Neuronal stem cell (in vitro differentiated cells): ENCODE measurements around the gene AMY2B.
A peak's percentile ranks its signal among the peaks of the same experiment; 100 is the strongest.

Experiments
- DNase-seq: peaks from one replicate; pipeline ENCODE4 v3.0.0-alpha.2; 2013; ENCODE audit warnings: low spot score
- H2AFZ ChIP-seq: one replicate; pipeline ENCODE4 v1.6.1; 2013; ENCODE audit warnings: mild to moderate bottlenecking, low read length, inconsistent platforms
- H2AK5ac ChIP-seq: 2 replicates; pipeline ENCODE4 v1.6.1; 2013; ENCODE audit warnings: low read depth, mild to moderate bottlenecking, inconsistent platforms, low read length, moderate library complexity, mixed read lengths
- H2BK120ac ChIP-seq: 2 replicates; pipeline ENCODE4 v1.6.1; 2013; ENCODE audit warnings: low read depth, mild to moderate bottlenecking, inconsistent platforms, low read length, moderate library complexity, mixed read lengths
- H2BK12ac ChIP-seq: one replicate; pipeline ENCODE4 v1.6.1; 2013; ENCODE audit warnings: low read length, inconsistent platforms
- H2BK15ac ChIP-seq: 2 replicates; pipeline ENCODE4 v1.6.1; 2013; ENCODE audit warnings: mild to moderate bottlenecking, low read length, inconsistent platforms, mixed read lengths
- H2BK5ac ChIP-seq: one replicate; pipeline ENCODE4 v1.6.1; 2013; ENCODE audit warnings: inconsistent platforms, mild to moderate bottlenecking, low read length, moderate library complexity
- H3K14ac ChIP-seq: one replicate; pipeline ENCODE4 v1.6.1; 2013; ENCODE audit warnings: low read length, inconsistent platforms
- H3K18ac ChIP-seq: 2 replicates; pipeline ENCODE4 v1.6.1; 2013; ENCODE audit warnings: low read length, inconsistent platforms
- H3K23ac ChIP-seq: 2 replicates; pipeline ENCODE4 v1.6.1; 2013; ENCODE audit warnings: low read depth, mild to moderate bottlenecking, mixed read lengths, low read length, inconsistent platforms; ENCODE audit not compliant: poor library complexity
- H3K27ac ChIP-seq: replicated peaks from 3 replicates; pipeline ENCODE4 v1.5.1; 2013; ENCODE audit warnings: low read length, inconsistent platforms
- H3K27me3 ChIP-seq, 3 experiments: 2 replicates each; pipeline ENCODE4 v1.6.1; 2013; ENCODE audit warnings: low read length in 3 of 3, mild to moderate bottlenecking in 2 of 3, inconsistent platforms in 1 of 3, low read depth in 1 of 3, mixed read lengths in 1 of 3, moderate library complexity in 1 of 3; ENCODE audit not compliant: control insufficient read depth in 3 of 3, insufficient read depth in 3 of 3
- H3K36me3 ChIP-seq, 2 donors: replicated peaks in 1 of 2; 2 replicates each; pipeline ENCODE4 v1.6.1; 2013; ENCODE audit warnings: low read length in 2 of 2; ENCODE audit not compliant: control insufficient read depth in 2 of 2, insufficient read depth in 2 of 2
- H3K4ac ChIP-seq: 2 replicates; pipeline ENCODE4 v1.6.1; 2013; ENCODE audit warnings: inconsistent platforms, mild to moderate bottlenecking, low read length, moderate library complexity
- H3K4me1 ChIP-seq, 2 donors: 1 replicate in 1 of 2; 2 replicates in 1 of 2; pipeline ENCODE4 v1.6.1; 2013; ENCODE audit warnings: low read length in 2 of 2, low read depth in 1 of 2; ENCODE audit not compliant: control insufficient read depth in 2 of 2, insufficient read depth in 1 of 2
- H3K4me2 ChIP-seq: one replicate; pipeline ENCODE4 v1.6.1; 2013; ENCODE audit warnings: mild to moderate bottlenecking, low read length, inconsistent platforms; ENCODE audit not compliant: insufficient read depth, poor library complexity, severe bottlenecking
- H3K4me3 ChIP-seq, 2 donors: 2 replicates each; pipeline ENCODE4 v1.5.1; 2013; ENCODE audit warnings: low read length in 2 of 2, mild to moderate bottlenecking in 2 of 2, inconsistent platforms in 1 of 2, moderate library complexity in 1 of 2
- H3K79me1 ChIP-seq: one replicate; pipeline ENCODE4 v1.6.1; 2013; ENCODE audit warnings: low read depth, mild to moderate bottlenecking, inconsistent platforms, low read length, moderate library complexity
- H3K9ac ChIP-seq: one replicate; pipeline ENCODE4 v1.6.1; 2013; ENCODE audit warnings: mild to moderate bottlenecking, low read depth, low read length, inconsistent platforms; ENCODE audit not compliant: poor library complexity
- H3K9me3 ChIP-seq, 2 donors: replicated peaks in 1 of 2; 2 replicates each; pipeline versions ENCODE3 to v1.6.1; 2013; ENCODE audit warnings: low read length in 2 of 2, mild to moderate bottlenecking in 2 of 2, inconsistent platforms in 1 of 2, low read depth in 1 of 2, mixed read lengths in 1 of 2, moderate library complexity in 1 of 2; ENCODE audit not compliant: control insufficient read depth in 2 of 2, insufficient read depth in 1 of 2
- H4K8ac ChIP-seq: one replicate; pipeline ENCODE4 v1.6.1; 2013; ENCODE audit warnings: low read depth, mild to moderate bottlenecking, inconsistent platforms, low read length, moderate library complexity
- H4K91ac ChIP-seq: one replicate; pipeline ENCODE4 v1.6.1; 2013; ENCODE audit warnings: low read length, low read depth, mild to moderate bottlenecking, inconsistent platforms; ENCODE audit not compliant: poor library complexity
- WGBS, 2 donors: extraction: QIAGEN DNeasy Blood & Tissue Kit; methylation state at CpG; one replicate each; pipeline ENCODE4 v1.1.7; 2013; ENCODE audit warnings: missing lambda C conversion rate in 2 of 2, mixed read lengths in 1 of 2; ENCODE audit not compliant: insufficient read length in 2 of 2, insufficient replicate concordance in 1 of 2; ENCODE audit errors: extremely low coverage in 2 of 2; 5-methylcytosine and 5-hydroxymethylcytosine counted together

The AMY2B gene

GRCh38 chr1:103527331-103527730 is 44.1 kb upstream of the AMY2B start:
- whole genome bisulfite sequencing, 2 donors = no CpG with 5 or more reads among the region's 2 CpGs
- Histone ChIP-seq H4K91ac (no peak overlapping the region), H3K4ac (no peak overlapping the region), H3K4me2 (no peak overlapping the region), H3K9me3 (peaks cover 0 to 8% of the 10 kb centered on the region in 2 donors), H2BK120ac (no peak overlapping the region), H3K9ac (no peak overlapping the region), H4K8ac (no peak overlapping the region), H2AFZ (no peak overlapping the region), H3K36me3 (peaks cover 1 to 37% of the 10 kb centered on the region in 2 donors), H2AK5ac (no peak overlapping the region), H3K27ac (no peak overlapping the region), H3K4me3 (peak overlapping the region in 1 of 2 donors; percentile 74), H3K18ac (no peak overlapping the region), H3K79me1 (no peaks in the 10 kb centered on the region), H2BK5ac (no peak overlapping the region), H3K23ac (no peak overlapping the region), H2BK15ac (no peak overlapping the region), H3K27me3 (no peaks in the 10 kb centered on the region), H3K14ac (no peak overlapping the region), H3K4me1 (peaks cover 0 to 2% of the 10 kb centered on the region in 2 donors), H2BK12ac (no peak overlapping the region)
- DNase-seq = no peak

GRCh38 chr1:103529746-103530145 is 41.6 kb upstream of the AMY2B start:
- Histone ChIP-seq H2BK120ac (no peak overlapping the region), H3K79me1 (no peaks in the 10 kb centered on the region), H3K4me3 (no peak overlapping the region), H3K9ac (peak overlapping the region; percentile 71), H3K27me3 (no peaks in the 10 kb centered on the region), H3K4ac (no peak overlapping the region), H2BK15ac (no peak overlapping the region), H3K27ac (no peak overlapping the region), H2BK12ac (no peak overlapping the region), H2BK5ac (no peak overlapping the region), H3K18ac (no peak overlapping the region), H3K4me1 (peaks cover 0 to 2% of the 10 kb centered on the region in 2 donors), H3K23ac (no peak overlapping the region), H3K4me2 (no peak overlapping the region), H3K14ac (no peak overlapping the region), H3K9me3 (peaks cover 0 to 2% of the 10 kb centered on the region in 2 donors), H2AFZ (no peak overlapping the region), H3K36me3 (peaks cover 4 to 56% of the 10 kb centered on the region in 2 donors), H2AK5ac (no peak overlapping the region), H4K8ac (no peak overlapping the region), H4K91ac (no peak overlapping the region)
- no peak for DNase-seq
- WGBS, 2 donors = no CpG with 5 or more reads among the region's 8 CpGs

- Histone ChIP-seq H2BK12ac (no peak overlapping the region), H2BK15ac (no peak overlapping the region), H3K4ac (no peak overlapping the region), H4K91ac (no peak overlapping the region), H3K9ac (no peak overlapping the region), H2BK5ac (no peak overlapping the region), H3K27ac (no peak overlapping the region), H3K18ac (no peak overlapping the region), H4K8ac (no peak overlapping the region), H2AFZ (no peak overlapping the region), H3K4me1 (no peaks in the 10 kb centered on the region), H3K36me3 (peaks cover 7 to 97% of the 10 kb centered on the region in 2 donors), H3K23ac (no peak overlapping the region), H2BK120ac (no peak overlapping the region), H3K79me1 (no peaks in the 10 kb centered on the region), H2AK5ac (no peak overlapping the region), H3K4me2 (no peak overlapping the region), H3K27me3 (no peaks in the 10 kb centered on the region), H3K9me3 (no peaks in the 10 kb centered on the region), H3K14ac (no peak overlapping the region), H3K4me3 (no peak overlapping the region)
- DNase-seq = no peak
- WGBS, 2 donors = no CpG with 5 or more reads among the region's 2 CpGs
Measured at GRCh38 chr1:103538226-103538625, 33.2 kb upstream of the AMY2B start.

GRCh38 chr1:103541431-103541830 is 30.0 kb upstream of the AMY2B start:
- Histone ChIP-seq H3K23ac (no peak overlapping the region), H2AFZ (no peak overlapping the region), H3K18ac (no peak overlapping the region), H3K9me3 (no peaks in the 10 kb centered on the region), H3K79me1 (no peaks in the 10 kb centered on the region), H2BK5ac (no peak overlapping the region), H3K4ac (no peak overlapping the region), H3K4me3 (no peak overlapping the region), H3K9ac (no peak overlapping the region), H3K4me2 (no peak overlapping the region), H4K91ac (no peak overlapping the region), H4K8ac (no peak overlapping the region), H3K4me1 (no peaks in the 10 kb centered on the region), H2BK15ac (no peak overlapping the region), H3K27ac (no peak overlapping the region), H2BK120ac (no peak overlapping the region), H2BK12ac (no peak overlapping the region), H3K14ac (no peak overlapping the region), H2AK5ac (no peak overlapping the region), H3K36me3 (peaks cover 5 to 98% of the 10 kb centered on the region in 2 donors), H3K27me3 (no peaks in the 10 kb centered on the region)
- no CpG with 5 or more reads among the region's 3 CpGs for WGBS, 2 donors
- DNase-seq = no peak
